Amniotic stem cell (primary cell): ENCODE results near the gene ATP2C2.
"Not testable (repeated sequence)": the region's sequence is repeated elsewhere in the genome, so short reads cannot be mapped to it uniquely, and the experiment has no call there.

Experiments
- DNase-seq: peaks from one replicate; lab custom pipeline; 2025; lab: John Stamatoyannopoulos, UW

The ATP2C2 gene

DNA sequence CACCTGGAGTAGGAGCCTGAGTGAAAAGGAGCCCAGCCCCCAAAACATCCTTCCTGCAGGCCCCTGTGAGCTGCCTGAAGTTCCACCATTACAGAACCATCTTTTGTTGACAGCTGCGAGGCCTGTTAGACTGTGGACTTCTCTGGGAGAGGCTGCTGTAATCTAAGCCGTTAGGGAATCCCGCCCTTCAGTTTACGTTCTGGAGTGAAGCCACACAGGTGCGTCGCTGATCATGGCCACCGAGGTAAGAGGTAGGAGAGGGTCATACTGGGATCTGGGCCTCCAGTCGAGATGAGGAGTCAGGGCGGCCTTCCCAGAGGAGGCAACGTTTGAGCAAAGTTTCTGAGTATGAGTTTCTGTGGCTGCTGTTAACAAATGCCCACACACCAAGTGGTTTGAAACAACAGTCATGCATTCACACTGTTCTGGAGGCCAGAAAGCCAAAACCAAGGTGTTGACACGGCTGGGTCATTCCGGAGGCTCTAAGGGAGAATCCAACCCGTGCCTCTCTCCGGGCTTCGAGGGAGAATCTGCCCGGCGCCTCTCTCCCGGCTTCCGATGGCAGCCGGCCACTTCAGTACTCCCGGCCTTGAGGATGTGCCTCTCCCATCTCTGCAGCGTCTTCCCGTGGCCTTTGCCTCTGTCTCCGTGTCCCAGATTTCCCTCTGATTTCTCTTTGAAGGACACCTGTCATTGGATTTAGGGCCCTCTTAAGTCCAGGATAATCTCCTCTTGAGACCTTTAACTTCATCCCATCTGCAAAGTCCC lies 26.6 kb upstream of the ATP2C2 start:
- DNase-seq = no peak

GRCh38 chr16:84343800-84344199 lies 24.5 kb upstream of the ATP2C2 start:
- not testable (repeated sequence) for DNase-seq

DNA sequence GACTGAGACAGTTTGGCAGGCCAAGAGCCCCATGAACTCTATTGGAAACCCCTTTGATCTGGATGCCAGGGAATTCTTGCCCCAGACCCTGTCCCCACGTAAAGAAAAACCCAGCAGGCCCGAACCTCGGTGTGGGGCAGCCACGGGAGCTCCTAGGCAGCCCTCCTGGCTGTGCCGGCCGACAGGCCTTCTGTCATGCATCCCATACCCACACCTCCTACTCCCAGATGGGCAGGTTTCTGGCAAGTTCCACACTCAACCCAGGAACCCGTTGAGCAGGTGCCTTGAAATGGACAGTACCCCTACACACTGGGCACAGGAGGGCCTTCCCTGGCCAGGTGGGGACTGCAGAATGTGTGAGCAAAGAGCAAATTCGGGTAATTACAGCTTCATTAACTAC lies 23.6 kb upstream of the ATP2C2 start:
- DNase-seq = no peak

GRCh38 chr16:84347161-84347560 lies 21.2 kb upstream of the ATP2C2 start:
- DNase-seq = no peak

DNA sequence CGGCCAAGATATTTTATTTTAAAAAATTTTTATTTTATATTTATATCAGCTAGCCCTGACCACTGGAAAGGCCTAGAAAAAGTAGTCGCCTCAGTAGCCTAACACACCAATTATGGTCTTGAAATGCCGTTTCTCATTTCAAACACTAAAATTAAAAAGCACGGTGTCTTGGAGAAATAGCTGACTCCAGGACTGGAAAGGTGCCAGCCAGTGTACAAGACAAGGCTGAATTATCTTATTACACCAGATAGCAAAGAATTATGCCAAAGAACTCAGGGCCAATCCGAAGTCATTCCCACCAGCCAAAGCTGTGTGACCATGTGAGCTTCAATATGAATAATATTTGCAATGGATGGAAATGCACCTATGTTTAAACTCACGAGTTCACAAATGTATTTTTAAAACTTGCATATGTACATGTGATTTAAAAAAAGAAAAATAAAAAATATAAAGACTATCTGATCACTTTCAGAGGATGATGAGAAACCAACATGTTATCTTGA lies 19.9 kb upstream of the ATP2C2 start:
- DNase-seq = no peak

DNA sequence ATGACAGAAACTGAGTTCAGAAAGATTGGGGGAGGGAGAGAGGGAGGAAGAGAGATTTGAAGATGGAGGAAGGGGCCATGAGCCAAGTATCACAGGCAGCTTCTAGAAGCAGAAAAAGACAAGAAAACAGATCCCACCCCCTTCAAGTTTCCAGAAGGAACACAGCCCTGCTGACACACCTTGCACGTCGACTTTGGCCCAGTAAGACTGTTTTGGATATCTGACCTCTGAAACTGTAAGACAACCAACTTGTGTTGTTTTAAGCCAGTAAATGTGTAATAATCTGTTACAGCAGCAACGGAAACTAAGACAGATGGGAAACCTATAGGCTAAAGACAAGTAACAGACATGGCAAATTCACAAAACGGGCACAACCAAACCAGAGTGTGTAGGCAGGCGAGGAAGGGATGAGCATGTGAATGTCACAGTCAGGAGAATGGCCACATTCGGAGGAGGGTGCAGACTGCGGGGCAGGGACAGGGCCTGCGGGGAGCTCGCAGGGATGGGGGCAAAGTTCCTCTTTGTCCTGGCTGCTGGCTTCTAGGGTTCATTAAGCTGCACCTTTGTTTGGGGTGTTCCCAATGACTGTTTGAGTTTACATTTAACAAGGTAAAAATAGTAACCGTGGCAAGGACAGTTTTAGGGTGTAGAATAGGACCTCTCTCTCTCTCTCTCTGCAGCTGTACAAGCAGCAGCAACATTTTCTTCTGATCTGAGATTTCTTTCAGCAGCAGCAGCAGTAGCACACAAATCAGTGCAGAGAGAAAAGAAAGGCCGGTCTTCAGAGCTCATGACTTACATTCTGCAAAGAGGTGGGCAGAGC lies 18.3 kb upstream of the ATP2C2 start:
- DNase-seq = no peak

DNA sequence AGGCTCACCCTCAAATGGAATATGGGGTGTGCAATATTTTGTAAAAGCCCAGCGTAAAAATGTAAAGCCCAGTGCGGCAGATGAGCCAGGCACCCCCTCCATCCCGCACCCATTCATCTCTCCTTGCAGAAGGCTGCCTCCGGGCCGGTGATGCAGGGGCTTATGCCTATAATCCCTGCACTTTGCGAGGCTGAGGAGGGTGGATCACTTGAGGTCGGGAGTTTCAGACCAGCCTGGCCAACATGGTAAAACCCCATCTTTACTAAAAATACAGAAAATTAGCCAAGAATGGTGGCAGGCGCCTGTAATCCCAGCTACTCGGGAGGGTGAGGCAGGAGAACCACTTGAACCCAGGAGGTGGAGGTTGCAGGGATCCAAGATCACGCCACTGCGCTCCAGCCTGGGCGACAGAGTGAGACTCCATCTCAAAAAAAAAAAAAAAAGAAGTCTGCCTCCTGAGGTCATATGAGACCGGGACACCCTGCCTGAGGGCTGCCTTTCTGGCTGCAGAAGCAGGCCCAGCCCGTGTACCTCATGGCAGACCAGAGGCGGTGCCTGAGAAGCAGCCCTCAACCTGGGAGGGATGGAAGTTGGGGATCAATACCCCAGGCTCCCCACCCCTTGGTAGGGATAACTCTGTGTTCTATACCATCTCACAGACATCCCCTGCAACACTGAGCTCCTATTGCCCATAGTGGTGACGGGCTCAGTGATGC lies 17.5 kb upstream of the ATP2C2 start:
- no peak for DNase-seq

GRCh38 chr16:84351630-84352029 lies 16.7 kb upstream of the ATP2C2 start:
- no peak for DNase-seq

GRCh38 chr16:84354306-84354705 lies 14.0 kb upstream of the ATP2C2 start:
- DNase-seq = no peak

GRCh38 chr16:84355149-84355548 lies 13.2 kb upstream of the ATP2C2 start:
- no peak for DNase-seq

GRCh38 chr16:84356176-84356575 lies 12.2 kb upstream of the ATP2C2 start:
- no peak for DNase-seq

GRCh38 chr16:84356591-84357116 lies 11.7 kb upstream of the ATP2C2 start:
- DNase-seq = no peak

GRCh38 chr16:84357191-84357651 lies 11.1 kb upstream of the ATP2C2 start:
- DNase-seq = no peak

DNA sequence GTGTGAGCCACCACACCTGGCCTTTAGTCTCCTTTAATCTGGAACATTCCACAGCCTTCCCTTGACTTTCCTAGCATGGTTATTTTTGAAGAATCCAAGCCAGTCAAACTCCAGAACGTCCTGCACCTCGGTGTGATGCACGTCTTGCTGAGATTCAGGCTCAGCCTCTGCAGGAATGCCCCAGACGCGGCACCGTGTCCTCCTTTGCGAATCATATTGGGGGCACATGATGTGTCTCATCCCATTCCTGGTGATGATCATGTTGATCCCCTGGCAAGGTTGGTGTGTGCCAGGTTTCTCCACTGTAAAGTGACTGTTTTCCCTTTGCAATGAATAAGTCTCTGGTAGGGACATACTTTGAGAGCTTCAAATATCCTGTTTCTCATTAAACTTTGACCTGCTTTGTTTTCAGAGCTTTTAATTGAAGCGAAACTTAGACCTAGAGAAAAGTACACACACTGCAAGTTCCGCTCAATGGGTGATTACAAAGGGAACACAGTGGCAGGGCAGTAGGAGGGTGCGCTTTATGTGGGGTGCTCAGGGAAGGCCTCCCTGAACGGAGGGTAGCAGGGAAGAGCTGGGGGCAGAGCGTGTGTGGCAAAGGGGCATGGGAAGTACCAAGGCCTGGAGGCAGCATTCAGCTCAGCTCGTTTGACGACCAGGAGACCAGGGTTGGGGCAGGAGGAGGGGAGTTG lies 9.6 kb upstream of the ATP2C2 start:
- DNase-seq = no peak

- no peak for DNase-seq
These were observed 9.0 kb upstream of the ATP2C2 start for GRCh38 chr16:84359326-84359725.

DNA sequence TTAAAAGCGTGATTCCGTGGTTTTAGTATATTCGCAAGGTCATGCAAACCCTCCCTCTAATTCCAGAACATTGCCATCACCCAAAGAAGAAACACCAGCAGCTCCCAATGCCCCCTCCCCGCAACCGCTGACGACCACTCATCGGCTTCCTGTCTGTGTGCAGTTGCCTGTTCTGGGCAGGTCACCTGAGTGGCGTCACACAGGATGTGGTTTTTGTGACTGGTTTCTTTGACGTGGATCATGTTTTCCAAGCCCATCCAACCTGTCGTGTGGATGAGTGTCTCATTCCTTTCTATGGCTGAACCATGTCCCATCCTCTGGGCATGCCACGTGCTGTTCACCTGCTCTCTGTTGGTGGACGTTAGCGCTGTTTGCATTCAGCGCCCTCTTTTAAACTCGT lies 8.2 kb upstream of the ATP2C2 start:
- no peak for DNase-seq

DNA sequence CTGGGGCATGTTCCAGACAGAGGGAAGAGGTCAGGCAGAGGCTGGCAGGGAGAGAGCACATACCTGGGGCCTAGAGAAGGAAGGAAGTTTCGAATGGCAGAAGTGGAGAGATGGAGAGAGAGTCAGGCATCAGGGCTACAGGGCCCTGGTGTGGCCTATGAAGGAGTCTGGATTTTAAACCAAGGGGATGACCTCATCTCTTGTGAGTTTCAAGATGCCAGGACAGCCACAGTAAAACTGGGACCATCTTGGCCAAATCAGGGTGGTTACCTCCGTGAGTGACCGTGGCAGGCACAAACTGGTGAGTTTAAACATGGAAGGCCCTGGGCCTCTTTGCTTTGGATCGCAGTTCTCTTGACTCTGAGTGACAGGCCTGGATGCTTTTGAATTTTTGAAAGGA lies 7.6 kb upstream of the ATP2C2 start:
- DNase-seq = no peak

- no peak for DNase-seq
These were observed 6.8 kb upstream of the ATP2C2 start for GRCh38 chr16:84361546-84361945.

- DNase-seq = no peak
These were observed 5.8 kb upstream of the ATP2C2 start for GRCh38 chr16:84362471-84362941.

GRCh38 chr16:84366208-84366607 lies 2.1 kb upstream of the ATP2C2 start:
- DNase-seq = no peak

DNA sequence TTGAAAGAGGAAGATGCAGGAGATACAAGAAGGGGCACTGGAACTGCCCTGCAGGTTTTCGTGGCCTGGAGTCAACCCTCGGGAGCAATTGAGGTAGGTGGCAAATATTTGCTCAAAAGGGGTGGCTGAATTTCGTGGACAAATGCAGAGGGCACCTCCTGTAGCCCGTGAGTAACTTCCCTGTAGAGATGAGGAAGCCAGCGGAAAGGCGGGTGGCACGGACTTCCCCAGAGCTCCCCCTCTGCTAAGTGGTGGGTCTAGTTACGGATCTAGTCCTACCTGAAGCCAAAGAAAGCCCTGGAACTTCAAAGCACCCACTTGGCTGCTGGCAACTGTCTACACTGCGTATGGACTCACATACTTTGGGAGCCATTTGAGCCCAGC lies 1.0 kb upstream of the ATP2C2 start:
- no peak for DNase-seq
